Thyroid gland (tissue), 4 donors: ENCODE measurements around the gene MCEMP1. TPM values are rescaled to one million over a fixed set of nuclear protein-coding genes. Genes with fewer than 3 reads are reported as not detected.

Experiments used
- DNase-seq, 2 donors: peaks; one replicate each; pipeline ENCODE4 v3.0.0-alpha.2; 2019
- H3K27ac ChIP-seq, 3 donors: fragments of 200-600 bp; sonication (generic); 1 replicate in 2 of 3; 2 replicates in 1 of 3; pipeline ENCODE4 v1.5.1; 2016 to 2019; ENCODE audit warnings: mild to moderate bottlenecking in 1 of 3, moderate library complexity in 1 of 3
- H3K27me3 ChIP-seq: fragments of 200-600 bp; sonication (generic); one replicate; pipeline ENCODE4 v1.5.1; 2019
- H3K36me3 ChIP-seq, 2 donors: fragments of 200-600 bp; sonication (generic); one replicate each; pipeline ENCODE4 v1.5.1; 2016 to 2019
- H3K4me1 ChIP-seq, 2 donors: fragments of 200-600 bp; sonication (generic); one replicate each; pipeline ENCODE4 v1.5.1; 2017 to 2019
- H3K4me3 ChIP-seq, 3 donors: fragments of 200-600 bp; sonication (generic); replicated peaks in 1 of 3; 1 replicate in 2 of 3; 2 replicates in 1 of 3; pipeline ENCODE4 v1.5.1; 2016; ENCODE audit warnings: mild to moderate bottlenecking in 1 of 3
- H3K9me3 ChIP-seq: fragments of 200-600 bp; sonication (generic); one replicate; pipeline ENCODE4 v1.5.1; 2017
- POLR2A ChIP-seq, 2 donors: fragments of 450-650 bp; IDR thresholded peaks; one replicate each; pipeline ENCODE4 v1.6.1; 2017; ENCODE audit warnings: antibody characterized with exemption in 2 of 2, mild to moderate bottlenecking in 2 of 2, moderate library complexity in 1 of 2
- WGBS, 2 donors: methylation state at CpG; one replicate each; pipeline ENCODE4 v1.1.5; 2017; 5-methylcytosine and 5-hydroxymethylcytosine counted together
- intact Hi-C: fragments of 100-400 bp; cut with DNase I; formaldehyde crosslinking; loops from one replicate; pipeline ENCODE4 v1.15.1; 2023
- total RNA-seq, 4 donors: library from RNA; depleted of rRNA; stranded (reverse); fragments of >200 nt; gene quantifications; one replicate each; pipeline ENCODE4 v1.2.3, GENCODE V29; 2016
- TF ChIP-seq, protein P1 (sequence below), 6 experiments: fragments of 200-600 bp in 3 of 6; fragments of 450-650 bp in 3 of 6; sonication (generic) in 3 of 6; IDR thresholded peaks; one replicate each; pipeline ENCODE4 v1.5.1; 2016 to 2019; ENCODE audit warnings: antibody characterized with exemption in 6 of 6, mild to moderate bottlenecking in 2 of 6, inconsistent platforms in 1 of 6, moderate library complexity in 1 of 6

The MCEMP1 gene
- total RNA-seq, 4 donors from 2014 or later: 0.54 to 1.7 TPM; not detected in 2

DNA sequence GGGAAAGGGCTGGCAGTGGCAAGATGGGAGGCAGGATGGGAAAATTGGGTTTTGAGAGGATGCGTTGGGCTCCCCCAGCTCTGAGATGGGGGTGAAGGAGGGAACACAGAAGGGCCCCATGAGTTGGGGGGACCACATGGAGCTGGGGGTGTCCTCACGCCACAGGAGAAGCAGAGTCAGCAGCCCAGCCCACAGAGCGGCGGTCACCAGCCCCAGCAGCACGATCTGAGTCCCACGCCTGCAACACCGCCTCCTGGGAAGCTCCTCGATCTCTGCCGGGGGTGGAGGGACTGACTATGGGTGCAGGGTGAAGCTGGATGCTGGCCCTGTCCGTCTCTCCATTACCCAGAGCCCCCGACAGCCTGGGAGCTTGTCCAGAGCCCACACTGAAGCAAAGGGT lies 21.7 kb downstream of the MCEMP1 start:
- no peaks in the 10 kb centered on the region for H3K36me3 ChIP-seq
- H3K4me3 ChIP-seq: no peak overlapping the region
- no peak for DNase-seq
- no peaks in the 10 kb centered on the region for H3K27me3 ChIP-seq
- H3K27ac ChIP-seq: no peak overlapping the region
- no peaks in the 10 kb centered on the region for H3K9me3 ChIP-seq
- TF ChIP-seq, protein P1, sequence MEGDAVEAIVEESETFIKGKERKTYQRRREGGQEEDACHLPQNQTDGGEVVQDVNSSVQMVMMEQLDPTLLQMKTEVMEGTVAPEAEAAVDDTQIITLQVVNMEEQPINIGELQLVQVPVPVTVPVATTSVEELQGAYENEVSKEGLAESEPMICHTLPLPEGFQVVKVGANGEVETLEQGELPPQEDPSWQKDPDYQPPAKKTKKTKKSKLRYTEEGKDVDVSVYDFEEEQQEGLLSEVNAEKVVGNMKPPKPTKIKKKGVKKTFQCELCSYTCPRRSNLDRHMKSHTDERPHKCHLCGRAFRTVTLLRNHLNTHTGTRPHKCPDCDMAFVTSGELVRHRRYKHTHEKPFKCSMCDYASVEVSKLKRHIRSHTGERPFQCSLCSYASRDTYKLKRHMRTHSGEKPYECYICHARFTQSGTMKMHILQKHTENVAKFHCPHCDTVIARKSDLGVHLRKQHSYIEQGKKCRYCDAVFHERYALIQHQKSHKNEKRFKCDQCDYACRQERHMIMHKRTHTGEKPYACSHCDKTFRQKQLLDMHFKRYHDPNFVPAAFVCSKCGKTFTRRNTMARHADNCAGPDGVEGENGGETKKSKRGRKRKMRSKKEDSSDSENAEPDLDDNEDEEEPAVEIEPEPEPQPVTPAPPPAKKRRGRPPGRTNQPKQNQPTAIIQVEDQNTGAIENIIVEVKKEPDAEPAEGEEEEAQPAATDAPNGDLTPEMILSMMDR (IDR thresholded peaks at IDR 0.05): no peak
- TF ChIP-seq POLR2A (IDR thresholded peaks at IDR 0.05): no peak
- no peaks in the 10 kb centered on the region for H3K4me1 ChIP-seq
- intact Hi-C loops: no loop called here
- 30 to 40% methylated on average over 4 of the region's 11 CpGs for WGBS, 2 donors

DNA sequence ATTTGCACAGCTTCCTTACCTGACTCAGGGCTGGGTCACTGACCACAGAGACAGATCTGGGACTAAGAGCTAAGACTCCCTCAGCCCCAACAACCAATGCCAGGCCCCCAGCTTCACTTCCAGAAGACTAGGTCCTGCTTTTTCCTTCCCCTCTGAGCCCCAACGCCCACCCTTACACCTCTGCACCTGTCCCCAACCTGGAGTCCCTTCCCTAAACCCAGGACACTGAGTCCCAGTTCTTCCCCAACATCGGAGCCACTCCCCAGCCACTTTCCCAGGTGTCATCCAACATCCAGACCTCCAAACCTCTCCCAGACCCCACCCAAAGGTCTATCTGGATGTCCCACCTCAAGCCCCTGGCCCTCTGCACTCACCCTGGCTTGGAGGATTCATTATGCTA lies 22.1 kb downstream of the MCEMP1 start:
- 51 to 55% methylated on average over 2 of the region's 2 CpGs for WGBS, 2 donors
- no peaks in the 10 kb centered on the region for H3K27me3 ChIP-seq
- intact Hi-C loops: no loop called here

DNA sequence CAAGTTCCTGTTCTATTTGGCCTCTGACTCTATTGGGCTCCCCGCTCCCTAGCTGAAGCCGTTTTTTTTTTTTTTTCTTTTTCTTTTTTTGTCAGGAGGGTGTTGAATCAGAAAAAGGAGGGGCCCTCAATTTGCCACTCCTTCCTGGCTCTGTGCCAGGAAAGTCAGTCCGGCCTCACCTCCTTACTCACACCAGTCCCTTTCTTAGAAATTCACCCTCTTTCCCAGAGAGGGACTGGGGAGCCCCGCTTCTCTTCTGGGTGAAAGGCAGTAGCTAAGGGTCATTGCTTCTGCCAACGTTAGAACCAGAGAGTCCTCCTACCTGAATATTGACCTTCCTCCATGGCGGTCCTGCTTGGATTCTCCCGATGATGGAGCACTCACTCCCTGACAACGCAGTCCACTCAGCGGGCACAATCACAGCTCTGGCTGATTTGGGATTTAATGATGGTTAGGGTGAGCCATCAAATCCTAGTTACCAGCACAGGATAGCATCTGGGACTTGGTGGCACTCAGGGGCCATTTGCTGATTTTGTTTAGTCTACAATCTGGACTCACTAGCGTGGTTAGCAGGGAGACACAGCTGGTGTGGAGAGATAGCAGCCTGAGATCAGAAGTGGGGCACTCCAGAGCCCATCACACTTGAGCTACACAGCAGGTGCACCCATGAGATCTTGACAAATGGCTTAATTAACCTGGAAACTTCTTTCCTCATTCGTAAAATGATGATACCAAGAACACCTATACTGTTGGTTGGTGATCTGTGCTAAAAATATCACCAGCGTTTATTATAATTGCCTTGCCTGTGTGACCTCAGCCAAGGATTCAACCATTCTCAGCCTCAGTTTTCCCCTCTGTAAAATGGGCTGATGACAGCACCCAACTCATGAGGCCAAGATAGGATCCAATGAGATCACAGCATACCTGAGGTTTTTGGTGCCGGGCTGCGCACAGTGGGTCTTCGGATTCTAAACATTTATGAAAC lies 22.8 kb downstream of the MCEMP1 start:
- no peak for DNase-seq
- Histone ChIP-seq H3K4me1 (no peaks in the 10 kb centered on the region), H3K27ac (no peak overlapping the region), H3K9me3 (no peaks in the 10 kb centered on the region), H3K27me3 (no peaks in the 10 kb centered on the region), H3K4me3 (no peak overlapping the region), H3K36me3 (no peaks in the 10 kb centered on the region)
- intact Hi-C loops: no loop called here
- TF ChIP-seq, protein P1 (IDR thresholded peaks at IDR 0.05): no peak
- TF ChIP-seq POLR2A (IDR thresholded peaks at IDR 0.05): no peak
- 61 to 62% methylated on average over 15 of the region's 15 CpGs for WGBS, 2 donors

More for the DNA sequence above, 22.1 kb downstream of the MCEMP1 start:
- H3K36me3 ChIP-seq: no peaks in the 10 kb centered on the region
- H3K4me3 ChIP-seq: no peak overlapping the region
- H3K4me1 ChIP-seq: no peaks in the 10 kb centered on the region
- no peak overlapping the region for H3K27ac ChIP-seq
- H3K9me3 ChIP-seq: no peaks in the 10 kb centered on the region
- TF ChIP-seq, protein P1 (IDR thresholded peaks at IDR 0.05): no peak
- TF ChIP-seq POLR2A (IDR thresholded peaks at IDR 0.05): no peak
- no peak for DNase-seq

DNA sequence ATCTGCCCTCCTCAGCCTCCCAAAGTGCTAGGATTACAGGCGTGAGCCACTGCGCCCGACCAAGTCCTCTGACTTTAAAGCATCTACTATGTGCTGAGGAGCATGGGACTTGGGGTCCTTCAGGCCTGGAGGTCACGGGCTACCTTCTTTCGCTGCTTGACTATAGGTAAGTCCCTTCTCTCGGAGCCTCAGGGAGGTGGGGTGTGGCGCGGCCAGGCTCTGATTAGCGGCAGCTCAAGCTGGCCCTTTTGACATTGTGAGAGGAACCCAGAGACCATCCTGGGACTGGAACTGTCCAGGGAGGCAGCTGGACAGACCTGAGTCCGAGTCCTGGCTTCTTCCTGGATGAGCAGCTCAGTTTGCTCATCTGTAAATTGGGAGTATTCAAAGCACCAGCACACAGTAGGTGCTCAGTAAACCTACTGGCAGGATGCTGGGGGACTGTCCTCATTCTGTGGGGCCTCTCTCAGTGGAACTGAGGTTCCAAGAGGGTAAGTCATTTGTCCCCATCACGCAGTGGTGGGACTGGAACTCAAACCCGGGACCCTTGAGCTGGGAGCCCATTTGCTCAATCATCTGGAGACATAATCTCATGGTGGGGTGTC lies 24.3 kb downstream of the MCEMP1 start:
- TF ChIP-seq, protein P1 (IDR thresholded peaks at IDR 0.05): no peak
- no peak for TF ChIP-seq POLR2A (IDR thresholded peaks at IDR 0.05)
- H3K36me3 ChIP-seq: no peaks in the 10 kb centered on the region
- H3K27me3 ChIP-seq: no peaks in the 10 kb centered on the region
- no peaks in the 10 kb centered on the region for H3K9me3 ChIP-seq
- 85 to 94% methylated on average over 4 to 7 of the region's 12 CpGs for WGBS, 2 donors
- H3K4me1 ChIP-seq: no peaks in the 10 kb centered on the region
- DNase-seq: no peak
- H3K4me3 ChIP-seq: no peak overlapping the region
- H3K27ac ChIP-seq: no peak overlapping the region
- intact Hi-C loops: no loop called here
